GM19239 (cell line): Measurements from ENCODE around the gene ALDH3A2.

Source experiments
- DNase-seq: peaks from one replicate; pipeline ENCODE4 v3.0.0; 2011; ENCODE audit warnings: low spot score; ENCODE audit not compliant: insufficient read length
- FAIRE-seq: peaks from 2 replicates; lab custom pipeline; 2011; peaks lifted over from hg19 to GRCh38; lab: Jason Lieb, UNC

The ALDH3A2 gene

GRCh38 chr17:19725486-19725885 is 76.9 kb downstream of the ALDH3A2 start:
- DNase-seq: no peak
- FAIRE-seq: no peak

GRCh38 chr17:19726631-19727376 is 78.3 kb downstream of the ALDH3A2 start:
- DNase-seq: no peak

More at GRCh38 chr17:19726631-19727376, 78.3 kb downstream of the ALDH3A2 start:
- no peak for FAIRE-seq
